Caco-2 (cell line): Measurements from ENCODE around the gene TLE2. TPM values are rescaled to one million over a fixed set of nuclear protein-coding genes. Genes with fewer than 3 reads are reported as not detected.

ENCODE experiments used
- BruUV-seq: library from RNA; stranded (reverse); fragments of 400-500 nt; replicated peaks from 2 replicates; lab custom pipeline; 2021; lab: Mats Ljungman, UMichigan
- CTCF ChIA-PET: fragments of 300-600 bp; sonication (Branson Sonifier 250); formaldehyde crosslinking; loops from one replicate; lab custom pipeline; 2022; ENCODE audit warnings: antibody characterized with exemption; lab: Charles Lee
- POLR2A ChIA-PET: fragments of 300-600 bp; sonication (Branson Sonifier 250); formaldehyde crosslinking; loops from one replicate; lab custom pipeline; 2022; ENCODE audit warnings: antibody characterized with exemption; lab: Charles Lee
- DNase-seq, 2 experiments: peaks; one replicate each; pipeline versions ENCODE4 v3.0.0 to v3.0.0-alpha.2; 2020 to 2022
- H3K27me3 ChIP-seq: replicated peaks from 2 replicates; pipeline ENCODE4 v1.6.0; 2011; ENCODE audit warnings: low read length; ENCODE audit not compliant: control insufficient read depth, insufficient read depth
- H3K36me3 ChIP-seq: 2 replicates; pipeline ENCODE4 v1.5.1; 2011; ENCODE audit warnings: low read length; ENCODE audit not compliant: control insufficient read depth, insufficient read depth
- H3K4me1 ChIP-seq: fragments of 250-450 bp; sonication (Bioruptor Pico); 2 replicates; pipeline ENCODE4 v1.5.1; 2020; ENCODE audit warnings: mild to moderate bottlenecking
- H3K4me3 ChIP-seq: 2 replicates; pipeline ENCODE4 v1.5.1; 2011; ENCODE audit warnings: low read depth, mild to moderate bottlenecking, control low read depth, low read length
- H3K9me3 ChIP-seq: fragments of 250-450 bp; sonication (Bioruptor Pico); 2 replicates; pipeline ENCODE4 v1.5.1; 2020; ENCODE audit warnings: mild to moderate bottlenecking, moderate library complexity
- H3K27ac Mint-ChIP-seq: one replicate; pipeline ENCODE4 v1.8.0; 2022; ENCODE audit warnings: mixed read lengths; ENCODE audit not compliant: unreplicated experiment
- H3K27me3 Mint-ChIP-seq: one replicate; pipeline ENCODE4 v1.8.0; 2022; ENCODE audit warnings: mixed read lengths; ENCODE audit not compliant: insufficient read depth, unreplicated experiment
- H3K36me3 Mint-ChIP-seq: one replicate; pipeline ENCODE4 v1.8.0; 2022; ENCODE audit warnings: mild to moderate bottlenecking, mixed read lengths; ENCODE audit not compliant: insufficient read depth, unreplicated experiment
- H3K4me1 Mint-ChIP-seq: one replicate; pipeline ENCODE4 v1.8.0; 2022; ENCODE audit warnings: low read depth, mixed read lengths; ENCODE audit not compliant: unreplicated experiment
- H3K4me3 Mint-ChIP-seq: one replicate; pipeline ENCODE4 v1.8.0; 2022; ENCODE audit warnings: mild to moderate bottlenecking, moderate library complexity, mixed read lengths; ENCODE audit not compliant: unreplicated experiment
- H3K9me3 Mint-ChIP-seq: one replicate; pipeline ENCODE4 v1.8.0; 2022; ENCODE audit warnings: mixed read lengths; ENCODE audit not compliant: unreplicated experiment
- intact Hi-C: fragments of 100-400 bp; cut with micrococcal nuclease; formaldehyde crosslinking; loops from one replicate; pipeline ENCODE4 v1.10.0; 2022; ENCODE audit not compliant: unreplicated experiment
- total RNA-seq: library from RNA; stranded (reverse); gene quantifications from 2 replicates; pipeline ENCODE4 v1.2.3, GENCODE V29; 2022
- TF ChIP-seq, protein P1 (sequence below), 2 experiments: fragments of 200-600 bp in 1 of 2; IDR thresholded peaks; 1 replicate in 1 of 2; 2 replicates in 1 of 2; pipeline versions ENCODE4 v1.5.1 to v1.8.0; 2011 to 2022; ENCODE audit warnings: antibody characterized with exemption in 1 of 2, control low read depth in 1 of 2, inconsistent platforms in 1 of 2, low read depth in 1 of 2, low read length in 1 of 2, mild to moderate bottlenecking in 1 of 2, moderate library complexity in 1 of 2; ENCODE audit not compliant: insufficient read depth in 1 of 2, severe bottlenecking in 1 of 2, unreplicated experiment in 1 of 2

The TLE2 gene
- total RNA-seq, 1 experiment from 2014 or later: 31.3 TPM

DNA sequence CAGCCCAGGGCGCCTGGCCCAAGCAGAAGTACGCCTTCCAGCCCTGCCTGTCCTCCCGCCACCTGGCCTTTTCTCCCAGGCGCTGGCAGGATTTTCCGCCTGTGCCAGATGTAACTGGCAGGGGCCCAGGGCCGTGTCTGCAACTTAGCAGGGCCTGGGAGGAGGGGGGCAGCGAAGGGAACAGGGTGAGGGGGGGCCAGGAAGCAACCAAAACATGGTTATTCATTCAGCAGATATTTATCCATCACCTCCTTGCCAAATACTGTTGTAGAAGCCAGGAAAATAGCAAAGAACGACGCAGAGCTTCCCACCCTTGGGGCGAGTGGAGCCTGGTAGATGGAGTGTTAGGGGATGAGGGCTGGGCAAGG is 46.1 kb downstream of the TLE2 start:
- Mint-ChIP-seq H3K4me3 (no peak overlapping the region), H3K4me1 (no peaks in the 10 kb centered on the region), H3K27me3 (no peaks in the 10 kb centered on the region), H3K9me3 (no peaks in the 10 kb centered on the region), H3K27ac (no peak overlapping the region), H3K36me3 (peaks cover under 1% of the 10 kb centered on the region)
- POLR2A ChIA-PET: no interaction called here
- intact Hi-C loops: no loop called here
- Histone ChIP-seq H3K9me3 (no peaks in the 10 kb centered on the region), H3K4me1 (peaks cover 9% of the 10 kb centered on the region; the same call in 1 of the 2 replicates), H3K36me3 (no peaks in the 10 kb centered on the region), H3K27me3 (no peaks in the 10 kb centered on the region), H3K4me3 (no peak overlapping the region)
- DNase-seq: no peak
- CTCF ChIA-PET: no interaction called here
- no TSS peak for BruUV-seq
- TF ChIP-seq, protein P1, sequence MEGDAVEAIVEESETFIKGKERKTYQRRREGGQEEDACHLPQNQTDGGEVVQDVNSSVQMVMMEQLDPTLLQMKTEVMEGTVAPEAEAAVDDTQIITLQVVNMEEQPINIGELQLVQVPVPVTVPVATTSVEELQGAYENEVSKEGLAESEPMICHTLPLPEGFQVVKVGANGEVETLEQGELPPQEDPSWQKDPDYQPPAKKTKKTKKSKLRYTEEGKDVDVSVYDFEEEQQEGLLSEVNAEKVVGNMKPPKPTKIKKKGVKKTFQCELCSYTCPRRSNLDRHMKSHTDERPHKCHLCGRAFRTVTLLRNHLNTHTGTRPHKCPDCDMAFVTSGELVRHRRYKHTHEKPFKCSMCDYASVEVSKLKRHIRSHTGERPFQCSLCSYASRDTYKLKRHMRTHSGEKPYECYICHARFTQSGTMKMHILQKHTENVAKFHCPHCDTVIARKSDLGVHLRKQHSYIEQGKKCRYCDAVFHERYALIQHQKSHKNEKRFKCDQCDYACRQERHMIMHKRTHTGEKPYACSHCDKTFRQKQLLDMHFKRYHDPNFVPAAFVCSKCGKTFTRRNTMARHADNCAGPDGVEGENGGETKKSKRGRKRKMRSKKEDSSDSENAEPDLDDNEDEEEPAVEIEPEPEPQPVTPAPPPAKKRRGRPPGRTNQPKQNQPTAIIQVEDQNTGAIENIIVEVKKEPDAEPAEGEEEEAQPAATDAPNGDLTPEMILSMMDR (IDR thresholded peaks at IDR 0.05; ENCODE audit: insufficient read depth in 1 of 2, low read depth in 1 of 2, low read length in 1 of 2, severe bottlenecking in 1 of 2, unreplicated experiment in 1 of 2): no peak

DNA sequence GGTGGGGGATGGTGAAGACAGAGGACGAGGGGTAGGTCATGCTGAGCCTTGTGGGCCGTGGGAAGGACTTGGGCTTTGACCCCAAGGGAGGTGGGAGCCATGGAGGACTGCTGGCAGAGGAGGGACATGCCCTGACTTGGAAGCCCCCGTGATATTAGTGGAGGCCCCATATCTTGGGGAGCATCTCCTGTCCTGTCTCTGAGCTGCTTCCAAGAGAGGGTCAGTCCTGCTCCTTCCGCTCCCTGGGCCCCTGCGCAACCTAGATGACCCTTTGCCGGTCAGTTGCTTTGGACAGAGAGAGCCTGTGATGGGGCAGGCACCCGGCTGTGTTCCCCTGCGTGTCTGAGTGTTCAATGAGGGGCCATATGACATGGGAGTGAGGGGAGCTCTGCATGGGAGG is 46.5 kb downstream of the TLE2 start:
- POLR2A ChIA-PET: no interaction called here
- no peaks in the 10 kb centered on the region for H3K36me3 ChIP-seq
- Mint-ChIP-seq H3K27ac (no peak overlapping the region), H3K4me3 (no peak overlapping the region), H3K4me1 (no peaks in the 10 kb centered on the region), H3K27me3 (no peaks in the 10 kb centered on the region), H3K9me3 (no peaks in the 10 kb centered on the region), H3K36me3 (peaks cover 4% of the 10 kb centered on the region)
- CTCF ChIA-PET: interaction anchor here (1.0 kb wide), 1 partner anchor 53 kb away, joined by 3 read pairs; no protein-coding TSS in a partner anchor
- BruUV-seq: no TSS peak
- intact Hi-C loops: no loop called here
- H3K9me3 ChIP-seq: no peaks in the 10 kb centered on the region
- DNase-seq: no peak
- TF ChIP-seq, protein P1 (IDR thresholded peaks at IDR 0.05; ENCODE audit: insufficient read depth in 1 of 2, low read depth in 1 of 2, low read length in 1 of 2, severe bottlenecking in 1 of 2, unreplicated experiment in 1 of 2): no peak
- peaks cover 10% of the 10 kb centered on the region; the same call in 1 of the 2 replicates for H3K4me1 ChIP-seq
- no peaks in the 10 kb centered on the region for H3K27me3 ChIP-seq
- no peak overlapping the region for H3K4me3 ChIP-seq

DNA sequence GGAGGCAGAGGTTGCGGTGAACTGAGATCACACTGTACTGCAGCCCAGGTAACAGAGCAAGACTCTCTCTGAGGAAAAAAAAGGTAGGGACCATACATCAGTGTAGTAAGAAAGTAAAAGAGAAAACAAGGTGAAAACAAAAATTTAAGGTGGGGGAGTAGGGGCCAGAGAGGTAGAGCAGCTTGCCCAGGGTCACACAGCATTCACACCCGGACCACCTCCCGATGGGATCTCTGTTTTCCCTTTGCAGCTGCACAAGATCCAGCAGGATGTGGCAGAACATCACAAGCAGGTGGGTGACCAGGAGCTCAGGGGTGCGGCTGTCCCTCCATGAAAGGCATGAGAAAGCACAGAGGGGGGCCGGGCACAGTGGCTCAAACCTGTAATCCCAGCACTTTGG is 47.2 kb downstream of the TLE2 start:
- no peaks in the 10 kb centered on the region for H3K27me3 ChIP-seq
- ChIA-PET POLR2A (no interaction called here), CTCF (interaction anchor here (1.0 kb wide), 1 partner anchor 54 kb away, joined by 3 read pairs; no protein-coding TSS in a partner anchor)
- no peak overlapping the region for H3K4me3 Mint-ChIP-seq
- BruUV-seq: no TSS peak
- H3K4me1 ChIP-seq: peaks cover 11% of the 10 kb centered on the region; the same call in 1 of the 2 replicates
- H3K4me1 Mint-ChIP-seq: no peaks in the 10 kb centered on the region
- H3K36me3 ChIP-seq: no peaks in the 10 kb centered on the region
- no peak overlapping the region for H3K27ac Mint-ChIP-seq
- TF ChIP-seq, protein P1 (IDR thresholded peaks at IDR 0.05; ENCODE audit: insufficient read depth in 1 of 2, low read depth in 1 of 2, low read length in 1 of 2, severe bottlenecking in 1 of 2, unreplicated experiment in 1 of 2): no peak
- H3K36me3 Mint-ChIP-seq: peaks cover 11% of the 10 kb centered on the region
- intact Hi-C loops: no loop called here
- H3K9me3 Mint-ChIP-seq: no peaks in the 10 kb centered on the region
- no peak overlapping the region for H3K4me3 ChIP-seq
- H3K27me3 Mint-ChIP-seq: no peaks in the 10 kb centered on the region
- H3K9me3 ChIP-seq: no peaks in the 10 kb centered on the region
- no peak for DNase-seq
